Measurements from ENCODE around the gene PALB2.
A peak's percentile ranks its signal among the peaks of the same experiment; 100 is the strongest.
"Not testable (repeated sequence)": the region's sequence is repeated elsewhere in the genome, so short reads cannot be mapped to it uniquely, and the experiment has no call there.

The PALB2 gene

GRCh38 chr16:23611936-23612335 lies 29.2 kb downstream of the PALB2 start:
- H3K4me3 ChIP-seq (ENCODE audit: low read length): no peak overlapping the region
- no peak for DNase-seq (ENCODE audit: low read depth)
- no peak for TF ChIP-seq CTCF (conservative IDR thresholded peaks at IDR 0.05; ENCODE audit: low read depth, low read length)

GRCh38 chr16:23610905-23611304 lies 30.2 kb downstream of the PALB2 start:
- not testable (repeated sequence) for DNase-seq (ENCODE audit: low read depth); H3K4me3 ChIP-seq (ENCODE audit: low read length)

GRCh38 chr16:23609929-23610328 lies 31.2 kb downstream of the PALB2 start:
- TF ChIP-seq CTCF (conservative IDR thresholded peaks at IDR 0.05; ENCODE audit: low read depth, low read length): no peak
- H3K4me3 ChIP-seq (ENCODE audit: low read length): no peak overlapping the region
- DNase-seq (ENCODE audit: low read depth): no peak

GRCh38 chr16:23608194-23608593 lies 32.9 kb downstream of the PALB2 start:
- no peak overlapping the region for H3K4me3 ChIP-seq (ENCODE audit: low read length)
- no peak for TF ChIP-seq CTCF (conservative IDR thresholded peaks at IDR 0.05; ENCODE audit: low read depth, low read length)
- DNase-seq (ENCODE audit: low read depth): no peak

GRCh38 chr16:23607726-23608125 lies 33.4 kb downstream of the PALB2 start:
- no peak for TF ChIP-seq CTCF (conservative IDR thresholded peaks at IDR 0.05; ENCODE audit: low read depth, low read length)
- H3K4me3 ChIP-seq (ENCODE audit: low read length): no peak overlapping the region
- no peak for DNase-seq (ENCODE audit: low read depth)

GRCh38 chr16:23597003-23597756 lies 43.9 kb downstream of the PALB2 start:
- DNase-seq (ENCODE audit: low read depth): no peak
- peak; percentile 37 for TF ChIP-seq CTCF (conservative IDR thresholded peaks at IDR 0.05; ENCODE audit: low read depth, low read length)
- H3K4me3 ChIP-seq (ENCODE audit: low read length): no peak overlapping the region

- DNase-seq (ENCODE audit: low read depth): peak; percentile 46
- H3K4me3 ChIP-seq (ENCODE audit: low read length): peak within 1 kb of the TSS; percentile 98
- TF ChIP-seq CTCF (conservative IDR thresholded peaks at IDR 0.05; ENCODE audit: low read depth, low read length): no peak
Observed at GRCh38 chr16:23595951-23596720, 45.0 kb downstream of the PALB2 start, which contains the start of gene NDUFAB1. Gene NDUFAB1, minus strand, starts transcription at chr16:23596316. Its CDS starts 26 bp downstream, at chr16:23596290.

Data from retinal pigment epithelial cell (primary cell).